ENCODE results near the gene ARHGEF4. TPM values are rescaled to one million over a fixed set of nuclear protein-coding genes. Genes with fewer than 3 reads are reported as not detected.

ARHGEF4 gene
- total RNA-seq, 4 donors from 2014 or later: 23.7 to 51.5 (median 37.1) TPM

GRCh38 chr2:130842770-130843169, 6.1 kb downstream of the ARHGEF4 start:
- no peak for TF ChIP-seq POLR2A (IDR thresholded peaks at IDR 0.05; ENCODE audit: low read depth)
- WGBS: 77% methylated on average over 8 of the region's 8 CpGs

GRCh38 chr2:130843321-130843985, 6.7 kb downstream of the ARHGEF4 start:
- no peak for DNase-seq (ENCODE audit: extremely low spot score)
- 75% methylated on average over 8 of the region's 12 CpGs for WGBS

More at GRCh38 chr2:130842770-130843169, 6.1 kb downstream of the ARHGEF4 start:
- Histone ChIP-seq H3K27ac (replicated peaks in 1 of 4) (no peak overlapping the region), H3K4me3 (no peak overlapping the region), H3K9me3 (no peaks in the 10 kb centered on the region), H3K4me1 (no peaks in the 10 kb centered on the region), H3K27me3 (peaks cover 0 to 52% (median 3%) of the 10 kb centered on the region in 4 donors), H3K36me3 (no peaks in the 10 kb centered on the region)
- DNase-seq (ENCODE audit: extremely low spot score): no peak
- intact Hi-C loops (cut with DNase I): no loop called here

GRCh38 chr2:130844161-130844560, 7.4 kb downstream of the ARHGEF4 start:
- Histone ChIP-seq H3K36me3 (no peaks in the 10 kb centered on the region), H3K4me3 (no peak overlapping the region), H3K9me3 (no peaks in the 10 kb centered on the region), H3K27me3 (peaks cover 0 to 38% (median 0%) of the 10 kb centered on the region in 4 donors), H3K27ac (replicated peaks in 1 of 4) (no peak overlapping the region), H3K4me1 (no peaks in the 10 kb centered on the region)
- WGBS: 89% methylated on average over 10 of the region's 10 CpGs
- DNase-seq (ENCODE audit: extremely low spot score): no peak
- intact Hi-C loops (cut with DNase I): no loop called here
- TF ChIP-seq POLR2AphosphoS5 (IDR thresholded peaks at IDR 0.05): no peak
- no peak for TF ChIP-seq CTCF (IDR thresholded peaks at IDR 0.05)
- no peak for TF ChIP-seq POLR2A (IDR thresholded peaks at IDR 0.05; ENCODE audit: low read depth)
- no peak for TF ChIP-seq EP300 (IDR thresholded peaks at IDR 0.05)

More at GRCh38 chr2:130843321-130843985, 6.7 kb downstream of the ARHGEF4 start:
- H3K27me3 ChIP-seq: peaks cover 0 to 46% (median under 1%) of the 10 kb centered on the region in 4 donors
- H3K4me3 ChIP-seq: no peak overlapping the region
- H3K4me1 ChIP-seq: no peaks in the 10 kb centered on the region
- no peak overlapping the region for H3K27ac ChIP-seq (replicated peaks in 1 of 4)
- no peaks in the 10 kb centered on the region for H3K9me3 ChIP-seq
- H3K36me3 ChIP-seq: no peaks in the 10 kb centered on the region
- intact Hi-C loops (cut with DNase I): no loop called here
- TF ChIP-seq POLR2AphosphoS5 (IDR thresholded peaks at IDR 0.05): no peak
- TF ChIP-seq POLR2A (IDR thresholded peaks at IDR 0.05; ENCODE audit: low read depth): no peak
- no peak for TF ChIP-seq EP300 (IDR thresholded peaks at IDR 0.05)
- no peak for TF ChIP-seq CTCF (IDR thresholded peaks at IDR 0.05)

GRCh38 chr2:130845505-130846085, 8.9 kb downstream of the ARHGEF4 start:
- TF ChIP-seq CTCF (IDR thresholded peaks at IDR 0.05): no peak
- TF ChIP-seq POLR2A (IDR thresholded peaks at IDR 0.05; ENCODE audit: low read depth): no peak
- no peak for TF ChIP-seq EP300 (IDR thresholded peaks at IDR 0.05)
- no peak for TF ChIP-seq POLR2AphosphoS5 (IDR thresholded peaks at IDR 0.05)
- DNase-seq (ENCODE audit: extremely low spot score): no peak
- 97% methylated on average over 9 of the region's 13 CpGs for WGBS
- intact Hi-C loops (cut with DNase I): no loop called here
- H3K9me3 ChIP-seq: no peaks in the 10 kb centered on the region
- no peaks in the 10 kb centered on the region for H3K36me3 ChIP-seq
- no peak overlapping the region for H3K27ac ChIP-seq (replicated peaks in 1 of 4)
- H3K4me3 ChIP-seq: no peak overlapping the region
- H3K4me1 ChIP-seq: no peaks in the 10 kb centered on the region
- H3K27me3 ChIP-seq: peaks cover 0 to 24% (median 0%) of the 10 kb centered on the region in 4 donors

- no peak overlapping the region for H3K4me3 ChIP-seq
- 90% methylated on average over 9 of the region's 12 CpGs for WGBS
These were observed 9.5 kb downstream of the ARHGEF4 start for GRCh38 chr2:130846233-130846632.

More at GRCh38 chr2:130846233-130846632, 9.5 kb downstream of the ARHGEF4 start:
- no peak overlapping the region for H3K27ac ChIP-seq (replicated peaks in 1 of 4)
- H3K9me3 ChIP-seq: no peaks in the 10 kb centered on the region
- intact Hi-C loops (cut with DNase I): no loop called here
- DNase-seq (ENCODE audit: extremely low spot score): no peak
- no peaks in the 10 kb centered on the region for H3K36me3 ChIP-seq
- no peaks in the 10 kb centered on the region for H3K4me1 ChIP-seq
- H3K27me3 ChIP-seq: peaks cover 0 to 21% (median 0%) of the 10 kb centered on the region in 4 donors
- TF ChIP-seq CTCF (IDR thresholded peaks at IDR 0.05) (no peak), POLR2A (IDR thresholded peaks at IDR 0.05; ENCODE audit: low read depth) (no peak), POLR2AphosphoS5 (IDR thresholded peaks at IDR 0.05) (no peak), EP300 (IDR thresholded peaks at IDR 0.05) (no peak)
